RWPE2 (cell line): Measurements from ENCODE around the gene MAP7.

ENCODE experiments used
- ATAC-seq: fragments of 200-7000 bp; cut with Tn5 transposase; 3 replicates; pipeline ENCODE4 v1.9.1; 2021; ENCODE audit warnings: low read depth
- DNase-seq: peaks from one replicate; pipeline ENCODE4 v3.0.0-alpha.2; 2020; ENCODE audit warnings: low spot score
- H3K27ac ChIP-seq: fragments of 450-650 bp; 2 replicates; pipeline ENCODE4 v1.5.1; 2017; ENCODE audit warnings: mild to moderate bottlenecking; ENCODE audit not compliant: poor library complexity, severe bottlenecking
- H3K27me3 ChIP-seq: fragments of 250-450 bp; sonication (Bioruptor Pico); 2 replicates; pipeline ENCODE4 v1.5.1; 2021; ENCODE audit warnings: mild to moderate bottlenecking, moderate library complexity; ENCODE audit not compliant: insufficient read depth, poor library complexity, severe bottlenecking
- H3K36me3 ChIP-seq: fragments of 250-450 bp; sonication (Bioruptor Pico); 2 replicates; pipeline ENCODE4 v1.5.1; 2020; ENCODE audit warnings: low read depth, mild to moderate bottlenecking, moderate library complexity
- H3K4me1 ChIP-seq: fragments of 250-450 bp; sonication (Bioruptor Pico); 2 replicates; pipeline ENCODE4 v1.5.1; 2021; ENCODE audit warnings: mild to moderate bottlenecking, moderate library complexity; ENCODE audit not compliant: insufficient read depth, poor library complexity, severe bottlenecking
- H3K4me3 ChIP-seq: fragments of 250-450 bp; sonication (Bioruptor Pico); 2 replicates; pipeline ENCODE4 v1.5.1; 2021; ENCODE audit warnings: mild to moderate bottlenecking, moderate library complexity; ENCODE audit not compliant: severe bottlenecking
- H3K9me3 ChIP-seq: fragments of 250-450 bp; sonication (Bioruptor Pico); 2 replicates; pipeline ENCODE4 v1.5.1; 2021; ENCODE audit warnings: mild to moderate bottlenecking, moderate library complexity; ENCODE audit not compliant: severe bottlenecking
- TF ChIP-seq, protein P1 (sequence below): fragments of 450-650 bp; IDR thresholded peaks from one replicate; pipeline ENCODE4 v1.5.1; 2017; ENCODE audit warnings: mild to moderate bottlenecking, moderate library complexity; ENCODE audit not compliant: poor library complexity, severe bottlenecking

The MAP7 gene

DNA sequence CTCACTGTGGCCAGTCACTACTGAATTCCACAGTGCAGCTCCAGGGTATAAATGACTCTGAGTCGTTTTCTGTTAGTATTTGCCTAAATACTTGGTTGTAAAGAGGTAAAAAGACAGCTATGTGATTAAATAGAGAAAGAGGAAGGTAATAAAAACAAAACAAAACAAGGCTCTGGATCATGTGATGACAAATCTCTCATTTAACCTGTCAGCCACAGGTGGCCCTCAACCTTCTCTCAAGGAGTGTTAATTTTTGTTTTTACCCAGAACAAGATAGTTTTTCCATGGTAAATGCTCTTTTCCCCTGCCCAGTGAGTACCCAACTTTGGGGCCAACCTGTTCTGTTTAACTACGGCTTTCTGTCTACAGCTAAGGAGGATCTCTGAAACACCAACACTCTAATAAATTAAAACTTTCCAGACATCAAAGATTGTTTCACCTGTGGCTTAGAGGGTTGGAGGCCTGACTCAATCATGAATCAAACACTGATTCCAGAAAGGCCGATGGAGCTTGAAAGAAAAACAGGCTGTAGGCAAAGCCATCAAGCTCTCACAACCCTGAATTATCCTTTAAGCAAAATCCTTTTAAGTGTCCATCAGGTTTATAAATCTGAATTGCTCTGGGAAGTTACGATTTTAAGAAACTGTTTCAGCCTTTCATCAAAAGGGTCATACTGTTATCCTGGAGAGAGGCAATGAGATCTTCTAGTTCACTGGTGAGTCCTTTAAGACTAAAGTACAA lies 179.1 kb downstream of the MAP7 start:
- DNase-seq (no peak), ATAC-seq (no peak)
- H3K27me3 ChIP-seq: no peaks in the 10 kb centered on the region
- H3K4me1 ChIP-seq: no peaks in the 10 kb centered on the region
- TF ChIP-seq, protein P1, sequence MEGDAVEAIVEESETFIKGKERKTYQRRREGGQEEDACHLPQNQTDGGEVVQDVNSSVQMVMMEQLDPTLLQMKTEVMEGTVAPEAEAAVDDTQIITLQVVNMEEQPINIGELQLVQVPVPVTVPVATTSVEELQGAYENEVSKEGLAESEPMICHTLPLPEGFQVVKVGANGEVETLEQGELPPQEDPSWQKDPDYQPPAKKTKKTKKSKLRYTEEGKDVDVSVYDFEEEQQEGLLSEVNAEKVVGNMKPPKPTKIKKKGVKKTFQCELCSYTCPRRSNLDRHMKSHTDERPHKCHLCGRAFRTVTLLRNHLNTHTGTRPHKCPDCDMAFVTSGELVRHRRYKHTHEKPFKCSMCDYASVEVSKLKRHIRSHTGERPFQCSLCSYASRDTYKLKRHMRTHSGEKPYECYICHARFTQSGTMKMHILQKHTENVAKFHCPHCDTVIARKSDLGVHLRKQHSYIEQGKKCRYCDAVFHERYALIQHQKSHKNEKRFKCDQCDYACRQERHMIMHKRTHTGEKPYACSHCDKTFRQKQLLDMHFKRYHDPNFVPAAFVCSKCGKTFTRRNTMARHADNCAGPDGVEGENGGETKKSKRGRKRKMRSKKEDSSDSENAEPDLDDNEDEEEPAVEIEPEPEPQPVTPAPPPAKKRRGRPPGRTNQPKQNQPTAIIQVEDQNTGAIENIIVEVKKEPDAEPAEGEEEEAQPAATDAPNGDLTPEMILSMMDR: no peak
- H3K27ac ChIP-seq: no peak overlapping the region
- H3K4me3 ChIP-seq: no peak overlapping the region
- no peaks in the 10 kb centered on the region for H3K9me3 ChIP-seq
- no peaks in the 10 kb centered on the region for H3K36me3 ChIP-seq

DNA sequence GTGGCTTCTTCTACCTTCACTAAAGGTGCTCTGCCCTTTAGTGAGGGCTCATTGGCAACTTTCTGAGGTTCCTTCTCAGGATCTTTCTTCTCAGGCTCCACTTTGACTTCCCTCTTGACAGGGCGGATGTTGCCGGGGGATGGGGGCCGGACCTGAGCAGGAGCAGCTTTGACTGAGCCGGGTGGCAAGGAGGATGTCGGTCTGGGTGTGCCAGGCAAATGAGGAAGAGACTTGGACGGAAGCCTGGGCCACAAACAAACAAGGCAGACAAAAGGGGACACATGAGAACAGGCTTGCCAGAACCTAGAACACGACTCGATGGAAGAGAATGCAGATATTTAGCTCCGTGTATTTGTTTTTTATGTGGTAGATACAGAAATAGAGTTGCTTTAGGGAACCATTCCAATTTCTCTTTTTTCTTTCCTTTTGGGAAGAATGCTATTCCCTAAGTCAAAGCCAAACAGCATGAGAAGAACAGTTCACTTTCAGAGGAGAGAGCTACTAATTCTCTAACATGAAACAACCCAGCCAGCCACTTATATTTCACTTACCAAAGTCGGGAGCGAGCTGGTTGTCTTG lies 184.4 kb downstream of the MAP7 start:
- Histone ChIP-seq H3K27ac (no peak overlapping the region), H3K4me3 (no peak overlapping the region), H3K36me3 (peaks cover 21% of the 10 kb centered on the region), H3K27me3 (no peaks in the 10 kb centered on the region), H3K9me3 (no peaks in the 10 kb centered on the region), H3K4me1 (no peaks in the 10 kb centered on the region)
- ATAC-seq (no peak; the same call in 2 of the 3 replicates), DNase-seq (no peak)
- TF ChIP-seq, protein P1: no peak

DNA sequence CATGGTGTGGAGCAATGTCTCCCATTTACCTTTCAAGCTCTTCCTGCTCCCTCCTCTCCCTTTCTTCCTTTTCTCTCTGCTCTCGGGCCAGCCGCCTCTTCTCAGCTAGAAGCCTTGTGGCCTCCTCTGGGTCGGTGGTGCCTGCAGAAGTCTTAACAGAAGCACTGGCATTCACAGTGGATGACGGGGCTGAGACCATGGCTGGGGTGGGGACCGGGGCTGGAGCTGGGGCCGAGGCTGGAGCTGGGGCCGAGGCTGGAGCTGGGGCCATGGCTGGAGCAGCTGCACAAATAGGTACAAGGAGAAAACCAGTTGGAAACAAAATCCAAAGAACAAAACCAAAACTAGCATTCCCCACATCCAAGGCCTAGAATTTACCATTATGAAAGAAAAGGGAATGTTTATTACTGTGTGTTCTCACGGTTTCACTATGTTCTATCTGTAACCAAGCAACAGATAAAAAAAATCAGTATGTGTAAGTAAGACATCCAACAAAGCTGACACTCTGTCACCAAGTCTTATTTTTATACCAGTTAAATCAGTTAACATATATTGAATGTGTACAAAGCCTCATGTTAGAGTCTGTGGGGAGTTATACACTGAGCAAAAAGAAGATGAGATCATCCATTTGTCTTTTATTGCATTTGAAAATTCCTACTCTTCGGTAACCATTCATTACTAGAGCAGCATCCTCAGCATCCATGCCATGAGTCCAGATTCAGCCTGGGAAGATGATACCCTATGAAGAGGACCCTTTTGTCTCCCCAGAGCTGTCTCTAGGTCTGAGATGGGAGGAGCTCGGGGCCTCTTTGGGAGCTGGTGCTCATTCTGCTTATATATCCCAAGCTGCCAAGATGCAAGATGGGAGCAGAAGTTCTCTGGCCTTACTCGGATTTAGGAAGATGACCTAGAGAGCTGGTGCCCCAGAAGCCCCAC lies 187.5 kb downstream of the MAP7 start:
- H3K27me3 ChIP-seq: no peaks in the 10 kb centered on the region
- peaks cover 33% of the 10 kb centered on the region for H3K36me3 ChIP-seq
- no peak for DNase-seq
- no peaks in the 10 kb centered on the region for H3K9me3 ChIP-seq
- no peaks in the 10 kb centered on the region for H3K4me1 ChIP-seq
- H3K27ac ChIP-seq: no peak overlapping the region
- TF ChIP-seq, protein P1: no peak
- H3K4me3 ChIP-seq: no peak overlapping the region
- no peak for ATAC-seq

DNA sequence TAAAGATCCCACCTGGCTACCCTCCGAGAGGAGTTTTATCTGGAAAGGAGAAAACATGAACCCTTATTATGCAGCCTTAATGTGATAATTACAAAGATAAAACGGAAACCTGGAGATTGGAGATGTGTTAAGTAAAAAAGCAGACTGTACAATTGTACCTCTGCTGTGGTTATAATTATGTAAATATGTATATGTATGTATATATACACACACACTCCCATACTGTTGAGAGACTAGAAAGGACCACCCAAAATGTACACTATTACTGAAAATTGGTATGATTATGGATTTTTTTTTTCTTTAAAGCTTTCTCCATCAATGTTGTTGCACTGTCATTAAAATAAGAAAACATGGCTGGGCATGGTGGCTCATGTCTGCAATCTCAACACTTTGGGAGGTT lies 188.4 kb downstream of the MAP7 start:
- DNase-seq: no peak

More for the DNA sequence above, 188.4 kb downstream of the MAP7 start:
- H3K27me3 ChIP-seq: no peaks in the 10 kb centered on the region
- peaks cover 34% of the 10 kb centered on the region for H3K36me3 ChIP-seq
- ATAC-seq: no peak
- no peak overlapping the region for H3K4me3 ChIP-seq
- H3K4me1 ChIP-seq: no peaks in the 10 kb centered on the region
- no peaks in the 10 kb centered on the region for H3K9me3 ChIP-seq
- H3K27ac ChIP-seq: no peak overlapping the region
- TF ChIP-seq, protein P1: no peak
